ENCODE results near the gene IGSF23. TPM values are rescaled to one million over a fixed set of nuclear protein-coding genes. Genes with fewer than 3 reads are reported as not detected.

IGSF23 gene
- total and polyA plus RNA-seq, 4 donors: 0.47 to 11.4 (median 3.3) TPM

DNA sequence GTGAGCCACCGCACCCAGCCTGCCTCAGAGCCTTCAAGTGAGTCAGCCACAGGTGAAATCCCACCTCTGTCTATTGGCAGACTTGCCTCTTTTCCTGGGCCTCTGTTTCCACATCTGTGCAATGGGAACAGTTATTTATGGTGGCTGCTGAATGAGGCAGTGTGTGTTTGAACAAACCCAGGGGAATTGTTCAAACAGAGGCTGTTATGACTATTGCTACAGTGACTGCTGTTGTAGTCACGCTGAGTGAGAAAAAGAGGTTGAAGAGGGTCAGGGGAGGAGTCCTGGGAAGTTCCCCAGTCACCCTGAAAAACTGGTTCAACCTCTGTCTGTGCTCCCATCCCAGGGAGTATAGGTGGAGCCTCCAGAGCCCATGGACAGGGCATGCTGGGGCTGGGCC lies 58.0 kb downstream of the IGSF23 start, which contains the start of gene CEACAM19:
Gene CEACAM19 (plus strand): TSS at position 83 of the 400 bp plus-strand sequence. CDS start 450 bp downstream, outside the sequence.
- no peaks in the 10 kb centered on the region for H3K9me3 ChIP-seq (ENCODE audit: control insufficient read depth in 4 of 4, low read length in 3 of 4)
- TF ChIP-seq, protein P1, sequence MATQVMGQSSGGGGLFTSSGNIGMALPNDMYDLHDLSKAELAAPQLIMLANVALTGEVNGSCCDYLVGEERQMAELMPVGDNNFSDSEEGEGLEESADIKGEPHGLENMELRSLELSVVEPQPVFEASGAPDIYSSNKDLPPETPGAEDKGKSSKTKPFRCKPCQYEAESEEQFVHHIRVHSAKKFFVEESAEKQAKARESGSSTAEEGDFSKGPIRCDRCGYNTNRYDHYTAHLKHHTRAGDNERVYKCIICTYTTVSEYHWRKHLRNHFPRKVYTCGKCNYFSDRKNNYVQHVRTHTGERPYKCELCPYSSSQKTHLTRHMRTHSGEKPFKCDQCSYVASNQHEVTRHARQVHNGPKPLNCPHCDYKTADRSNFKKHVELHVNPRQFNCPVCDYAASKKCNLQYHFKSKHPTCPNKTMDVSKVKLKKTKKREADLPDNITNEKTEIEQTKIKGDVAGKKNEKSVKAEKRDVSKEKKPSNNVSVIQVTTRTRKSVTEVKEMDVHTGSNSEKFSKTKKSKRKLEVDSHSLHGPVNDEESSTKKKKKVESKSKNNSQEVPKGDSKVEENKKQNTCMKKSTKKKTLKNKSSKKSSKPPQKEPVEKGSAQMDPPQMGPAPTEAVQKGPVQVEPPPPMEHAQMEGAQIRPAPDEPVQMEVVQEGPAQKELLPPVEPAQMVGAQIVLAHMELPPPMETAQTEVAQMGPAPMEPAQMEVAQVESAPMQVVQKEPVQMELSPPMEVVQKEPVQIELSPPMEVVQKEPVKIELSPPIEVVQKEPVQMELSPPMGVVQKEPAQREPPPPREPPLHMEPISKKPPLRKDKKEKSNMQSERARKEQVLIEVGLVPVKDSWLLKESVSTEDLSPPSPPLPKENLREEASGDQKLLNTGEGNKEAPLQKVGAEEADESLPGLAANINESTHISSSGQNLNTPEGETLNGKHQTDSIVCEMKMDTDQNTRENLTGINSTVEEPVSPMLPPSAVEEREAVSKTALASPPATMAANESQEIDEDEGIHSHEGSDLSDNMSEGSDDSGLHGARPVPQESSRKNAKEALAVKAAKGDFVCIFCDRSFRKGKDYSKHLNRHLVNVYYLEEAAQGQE (IDR thresholded peaks at IDR 0.05): no peak
- TF ChIP-seq SP1 (IDR thresholded peaks at IDR 0.05): no peak
- TF ChIP-seq YY1 (IDR thresholded peaks at IDR 0.05): no peak
- TF ChIP-seq, protein P2, sequence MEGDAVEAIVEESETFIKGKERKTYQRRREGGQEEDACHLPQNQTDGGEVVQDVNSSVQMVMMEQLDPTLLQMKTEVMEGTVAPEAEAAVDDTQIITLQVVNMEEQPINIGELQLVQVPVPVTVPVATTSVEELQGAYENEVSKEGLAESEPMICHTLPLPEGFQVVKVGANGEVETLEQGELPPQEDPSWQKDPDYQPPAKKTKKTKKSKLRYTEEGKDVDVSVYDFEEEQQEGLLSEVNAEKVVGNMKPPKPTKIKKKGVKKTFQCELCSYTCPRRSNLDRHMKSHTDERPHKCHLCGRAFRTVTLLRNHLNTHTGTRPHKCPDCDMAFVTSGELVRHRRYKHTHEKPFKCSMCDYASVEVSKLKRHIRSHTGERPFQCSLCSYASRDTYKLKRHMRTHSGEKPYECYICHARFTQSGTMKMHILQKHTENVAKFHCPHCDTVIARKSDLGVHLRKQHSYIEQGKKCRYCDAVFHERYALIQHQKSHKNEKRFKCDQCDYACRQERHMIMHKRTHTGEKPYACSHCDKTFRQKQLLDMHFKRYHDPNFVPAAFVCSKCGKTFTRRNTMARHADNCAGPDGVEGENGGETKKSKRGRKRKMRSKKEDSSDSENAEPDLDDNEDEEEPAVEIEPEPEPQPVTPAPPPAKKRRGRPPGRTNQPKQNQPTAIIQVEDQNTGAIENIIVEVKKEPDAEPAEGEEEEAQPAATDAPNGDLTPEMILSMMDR (IDR thresholded peaks at IDR 0.05; ENCODE audit: low read depth, low read length, missing input control): no peak
- TF ChIP-seq RAD21 (IDR thresholded peaks at IDR 0.05): no peak
- TF ChIP-seq, protein P3, sequence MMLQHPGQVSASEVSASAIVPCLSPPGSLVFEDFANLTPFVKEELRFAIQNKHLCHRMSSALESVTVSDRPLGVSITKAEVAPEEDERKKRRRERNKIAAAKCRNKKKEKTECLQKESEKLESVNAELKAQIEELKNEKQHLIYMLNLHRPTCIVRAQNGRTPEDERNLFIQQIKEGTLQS (IDR thresholded peaks at IDR 0.05): no peak
- TF ChIP-seq GABPA (IDR thresholded peaks at IDR 0.05 in 1 of 2, conservative IDR thresholded peaks at IDR 0.05 in 1 of 2): no peak
- TF ChIP-seq, protein P4, sequence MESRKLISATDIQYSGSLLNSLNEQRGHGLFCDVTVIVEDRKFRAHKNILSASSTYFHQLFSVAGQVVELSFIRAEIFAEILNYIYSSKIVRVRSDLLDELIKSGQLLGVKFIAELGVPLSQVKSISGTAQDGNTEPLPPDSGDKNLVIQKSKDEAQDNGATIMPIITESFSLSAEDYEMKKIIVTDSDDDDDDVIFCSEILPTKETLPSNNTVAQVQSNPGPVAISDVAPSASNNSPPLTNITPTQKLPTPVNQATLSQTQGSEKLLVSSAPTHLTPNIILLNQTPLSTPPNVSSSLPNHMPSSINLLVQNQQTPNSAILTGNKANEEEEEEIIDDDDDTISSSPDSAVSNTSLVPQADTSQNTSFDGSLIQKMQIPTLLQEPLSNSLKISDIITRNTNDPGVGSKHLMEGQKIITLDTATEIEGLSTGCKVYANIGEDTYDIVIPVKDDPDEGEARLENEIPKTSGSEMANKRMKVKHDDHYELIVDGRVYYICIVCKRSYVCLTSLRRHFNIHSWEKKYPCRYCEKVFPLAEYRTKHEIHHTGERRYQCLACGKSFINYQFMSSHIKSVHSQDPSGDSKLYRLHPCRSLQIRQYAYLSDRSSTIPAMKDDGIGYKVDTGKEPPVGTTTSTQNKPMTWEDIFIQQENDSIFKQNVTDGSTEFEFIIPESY (IDR thresholded peaks at IDR 0.05): no peak
- no peak for TF ChIP-seq JUND (IDR thresholded peaks at IDR 0.05)
- TF ChIP-seq FOXA1 (IDR thresholded peaks at IDR 0.05): no peak
- TF ChIP-seq EGR1 (IDR thresholded peaks at IDR 0.05; ENCODE audit: low read depth in 2 of 2): no peak
- no peak for TF ChIP-seq RXRA (IDR thresholded peaks at IDR 0.05)
- no peak for TF ChIP-seq NR2F2 (IDR thresholded peaks at IDR 0.05)
- no peak for TF ChIP-seq TAF1 (conservative IDR thresholded peaks at IDR 0.05)
- TF ChIP-seq, protein P5, sequence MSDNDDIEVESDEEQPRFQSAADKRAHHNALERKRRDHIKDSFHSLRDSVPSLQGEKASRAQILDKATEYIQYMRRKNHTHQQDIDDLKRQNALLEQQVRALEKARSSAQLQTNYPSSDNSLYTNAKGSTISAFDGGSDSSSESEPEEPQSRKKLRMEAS (IDR thresholded peaks at IDR 0.05): no peak
- TF ChIP-seq HNF4A (conservative IDR thresholded peaks at IDR 0.05): no peak
- TF ChIP-seq HNF4G (IDR thresholded peaks at IDR 0.05): no peak
- no peak within 1 kb of the TSS for H3K9ac ChIP-seq (ENCODE audit: low read depth in 1 of 2, low read length in 2 of 2)
- no peaks in the 10 kb centered on the region for H3K27me3 ChIP-seq (ENCODE audit: control insufficient read depth in 4 of 4, insufficient read depth in 4 of 4, low read length in 3 of 4)
- peaks cover 0 to 4% (median 1%) of the 10 kb centered on the region in 4 donors for H3K36me3 ChIP-seq (ENCODE audit: control insufficient read depth in 4 of 4, insufficient read depth in 3 of 4, low read depth in 1 of 4, low read length in 3 of 4)
- no peaks in the 10 kb centered on the region for H3K4me1 ChIP-seq (ENCODE audit: control insufficient read depth in 4 of 4, insufficient read depth in 4 of 4, low read length in 3 of 4)
- no peak within 1 kb of the TSS for H3K27ac ChIP-seq (ENCODE audit: low read depth in 1 of 2, low read length in 2 of 2)
- H3K4me3 ChIP-seq (ENCODE audit: low read depth in 1 of 3, low read length in 3 of 3): no peak within 1 kb of the TSS
- no peak for DNase-seq (ENCODE audit: low spot score)
- 93% methylated on average over 2 of the region's 2 CpGs for WGBS

Measured in liver (tissue), 9 donors.